CD4-positive, alpha-beta T cell treated with Interleukin-21 for 1 hour (primary cell): Measurements from ENCODE around the gene MYCL.

Source experiments
- DNase-seq: peaks from one replicate; pipeline ENCODE4 v3.0.0-alpha.2; 2020

The MYCL gene, protein sequence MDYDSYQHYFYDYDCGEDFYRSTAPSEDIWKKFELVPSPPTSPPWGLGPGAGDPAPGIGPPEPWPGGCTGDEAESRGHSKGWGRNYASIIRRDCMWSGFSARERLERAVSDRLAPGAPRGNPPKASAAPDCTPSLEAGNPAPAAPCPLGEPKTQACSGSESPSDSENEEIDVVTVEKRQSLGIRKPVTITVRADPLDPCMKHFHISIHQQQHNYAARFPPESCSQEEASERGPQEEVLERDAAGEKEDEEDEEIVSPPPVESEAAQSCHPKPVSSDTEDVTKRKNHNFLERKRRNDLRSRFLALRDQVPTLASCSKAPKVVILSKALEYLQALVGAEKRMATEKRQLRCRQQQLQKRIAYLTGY

DNA sequence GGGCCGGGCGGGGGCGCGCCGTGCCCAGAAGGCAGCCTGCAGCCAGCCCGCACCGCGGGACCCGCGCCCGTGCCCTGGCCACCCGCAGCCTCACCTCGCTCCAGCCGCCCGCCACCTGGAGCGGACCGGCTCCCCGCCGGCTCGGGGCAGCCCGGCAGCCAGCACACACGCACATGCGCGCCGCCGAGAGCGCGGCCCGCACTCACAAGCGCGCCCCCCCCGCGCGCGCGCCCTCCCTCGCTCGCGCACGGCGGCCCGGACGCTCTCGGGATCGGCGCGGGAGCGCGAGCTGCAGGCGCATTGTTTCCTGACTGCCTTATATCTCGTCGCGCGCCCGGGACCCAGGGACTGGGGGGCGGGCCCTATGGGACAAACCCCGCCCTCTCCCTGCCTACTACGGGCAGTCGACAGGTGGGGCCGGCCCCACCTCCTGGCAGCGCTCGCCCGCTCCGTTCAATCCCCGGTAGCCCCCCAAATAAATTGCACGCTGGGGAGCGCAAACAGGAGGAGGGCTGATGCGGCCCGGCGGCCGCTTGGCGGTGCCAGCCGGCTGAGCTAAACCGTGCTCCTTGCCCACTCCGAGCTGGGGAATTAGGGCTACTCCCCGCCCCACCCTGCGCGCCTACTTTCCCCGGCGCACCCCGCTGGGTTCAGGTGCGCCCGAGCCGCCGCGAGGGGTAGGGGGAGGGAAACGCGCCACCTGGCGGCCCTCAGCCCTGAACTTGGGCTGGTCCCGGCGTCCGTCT is at the start of gene MYCL:
Gene MYCL (minus strand): TSS at position 204 of the 746 bp plus-strand sequence. CDS start 483 bp downstream, outside the sequence.
- DNase-seq = peak; percentile 73

DNA sequence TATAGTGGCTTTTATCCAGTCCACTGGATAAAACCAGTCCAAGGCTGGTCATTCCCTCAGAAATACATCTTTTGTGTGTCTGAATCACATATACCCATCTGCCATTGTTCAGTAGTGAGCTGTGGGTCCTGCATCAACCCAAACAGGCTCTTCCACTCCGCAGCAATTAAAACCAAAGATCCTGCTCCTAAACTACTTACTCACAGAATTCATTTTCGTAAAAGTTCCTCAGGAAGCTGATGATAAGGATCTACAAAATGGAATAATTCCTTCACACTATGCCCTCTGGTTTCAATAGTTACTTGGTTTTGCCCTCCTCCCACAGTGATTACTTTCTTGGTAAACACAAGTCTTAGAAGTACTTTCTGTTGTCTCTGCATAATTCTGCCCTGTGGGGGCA is 48.2 kb upstream of the MYCL start:
- no peak for DNase-seq

DNA sequence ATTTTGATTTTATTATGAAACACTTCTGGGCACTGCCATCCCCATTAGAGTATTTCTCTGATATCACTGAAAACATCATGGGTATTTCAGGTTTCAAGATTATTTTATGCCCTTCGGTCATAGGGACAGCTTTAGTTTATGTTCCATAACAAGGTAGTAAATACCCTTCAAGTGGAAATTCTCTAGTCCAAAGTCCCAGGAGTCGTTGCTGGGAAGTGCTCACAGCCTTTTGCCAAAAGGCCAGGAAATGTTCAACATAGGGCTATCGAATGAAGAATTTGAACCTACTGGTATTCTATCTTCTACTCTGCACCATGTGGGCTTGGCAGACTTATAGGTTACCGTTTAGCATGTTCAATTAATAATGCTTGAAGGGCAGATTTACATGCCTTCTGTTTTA is 45.5 kb upstream of the MYCL start:
- no peak for DNase-seq

DNA sequence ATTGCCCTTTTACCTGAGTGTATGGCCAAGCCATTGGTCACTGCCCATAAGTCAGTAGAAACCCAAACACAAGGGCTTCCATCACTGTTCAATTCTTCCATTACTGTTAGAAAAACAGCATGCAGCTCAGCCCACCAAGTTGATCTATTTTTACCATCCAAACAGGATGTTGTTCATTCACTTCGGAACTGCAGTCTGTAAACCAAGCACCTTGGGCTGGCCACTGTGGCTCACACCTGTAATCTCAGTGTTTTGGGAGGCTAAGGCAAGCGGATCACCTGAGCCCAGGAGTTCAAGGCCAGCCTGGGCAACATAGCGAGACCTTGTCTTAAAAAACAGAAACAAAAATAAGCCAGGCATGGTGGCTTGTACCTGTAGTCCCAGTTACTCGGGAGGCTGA is 44.5 kb upstream of the MYCL start:
- DNase-seq = no peak

DNA sequence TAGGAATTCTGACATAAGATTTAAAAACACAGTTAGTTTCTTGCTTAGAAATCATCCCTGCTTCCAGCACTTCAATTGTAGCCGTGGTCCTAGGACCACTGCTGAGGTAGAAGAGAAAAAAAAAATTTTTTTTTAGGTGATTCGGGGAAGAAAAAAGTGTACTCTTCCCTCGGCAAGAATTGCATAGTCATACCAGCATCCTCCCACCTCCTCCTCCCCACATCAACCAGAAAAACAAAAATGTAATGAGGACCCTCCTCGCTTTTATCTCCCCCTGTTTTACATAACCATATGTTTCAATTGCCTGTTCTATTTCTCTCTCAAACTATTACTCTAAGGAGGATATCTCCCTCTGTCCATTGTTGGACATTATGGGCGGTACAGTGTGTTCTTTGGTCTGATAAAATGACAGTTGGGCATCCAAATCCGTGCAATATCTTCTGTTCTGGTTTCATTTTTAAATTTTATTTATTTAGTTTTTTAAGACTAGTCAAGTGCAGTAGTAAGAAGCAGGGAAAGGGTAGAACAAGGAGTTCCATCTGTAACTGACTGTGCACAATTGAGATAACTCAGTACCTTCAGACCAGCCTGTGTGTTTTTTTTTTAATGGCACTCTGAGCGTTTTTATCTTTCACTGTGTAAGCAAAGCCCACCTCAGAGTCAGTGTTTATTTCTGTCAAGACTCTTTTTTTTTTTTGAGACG is 42.8 kb upstream of the MYCL start:
- no peak for DNase-seq

DNA sequence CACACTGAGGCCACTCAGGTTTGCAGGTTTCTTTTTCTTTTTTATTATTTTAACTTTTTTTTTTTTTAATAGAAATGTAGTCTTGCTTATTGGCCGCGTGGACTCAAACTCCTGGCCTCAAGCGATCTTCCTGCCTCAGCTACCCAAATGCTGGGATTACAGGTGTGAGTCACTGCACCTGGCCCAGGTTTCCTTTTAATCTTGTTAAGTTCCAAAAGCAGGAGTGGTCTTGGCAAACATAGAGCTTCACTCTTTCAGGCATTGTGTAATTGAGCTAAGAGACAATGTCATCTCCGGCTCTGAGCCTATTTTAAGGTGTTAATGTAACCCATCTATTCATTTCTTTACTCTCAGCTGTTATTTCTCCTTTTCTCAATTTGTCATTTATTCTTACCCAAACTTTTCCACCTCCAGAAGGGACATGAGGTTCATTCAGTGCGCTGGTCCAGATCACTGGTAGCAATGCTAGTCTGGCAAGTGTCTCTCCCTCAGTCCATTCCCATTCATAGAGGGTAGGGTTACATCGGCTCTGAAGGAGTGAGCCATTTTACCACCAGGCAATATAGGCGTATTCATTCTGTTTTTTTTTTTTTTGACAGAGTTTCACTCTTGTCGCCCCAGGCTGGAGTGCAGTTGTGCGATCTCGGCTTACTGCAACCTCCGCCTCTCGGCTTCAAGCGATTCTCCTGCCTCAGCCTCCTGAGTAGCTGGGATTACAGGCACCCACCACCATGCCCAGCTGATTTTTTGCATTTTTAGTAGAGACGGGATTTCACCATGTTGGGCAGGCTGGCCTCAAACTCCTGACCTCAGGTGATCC is 42.0 kb upstream of the MYCL start:
- DNase-seq = no peak

DNA sequence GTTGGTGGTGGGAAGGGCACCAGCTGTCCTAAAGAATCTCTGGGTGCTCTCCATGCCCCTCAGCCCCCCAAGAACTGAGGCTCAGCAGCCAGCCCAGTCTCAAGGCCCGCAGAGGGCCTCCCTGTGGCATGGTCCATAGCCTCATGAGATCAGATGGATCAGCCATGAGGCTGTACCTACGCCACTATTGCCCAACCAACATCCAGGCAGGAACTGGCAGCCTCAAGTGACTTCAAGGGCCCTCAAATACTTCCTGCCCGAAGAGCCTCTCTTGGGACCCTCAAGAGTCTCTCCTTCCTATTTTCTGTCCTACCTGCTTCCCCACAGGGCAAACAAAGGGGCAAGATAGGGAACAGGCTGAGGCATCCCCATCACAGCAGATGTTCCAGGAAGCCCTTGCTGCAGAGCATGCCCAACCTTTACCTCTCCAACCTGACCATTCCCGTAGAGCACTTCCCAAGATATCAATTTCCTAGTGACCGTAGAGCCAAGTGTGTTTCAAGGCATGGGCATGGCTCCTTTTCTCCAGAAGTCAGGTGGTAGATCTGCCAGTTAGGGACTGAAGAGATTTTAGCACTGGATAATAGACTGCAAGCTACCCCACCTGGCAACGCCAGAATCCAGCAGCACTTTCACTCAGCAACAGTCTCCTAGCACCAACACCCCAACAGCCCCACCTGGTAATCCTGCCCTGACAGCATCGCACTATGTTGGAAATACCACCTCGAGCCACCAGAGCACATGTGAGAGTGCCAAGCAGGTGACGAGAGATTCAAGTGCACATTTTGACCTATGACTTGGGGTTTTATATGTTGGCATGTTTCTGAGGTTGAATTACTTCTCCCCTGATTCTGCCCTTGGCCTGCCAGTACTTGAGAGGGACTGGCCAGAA is 39.5 kb upstream of the MYCL start:
- no peak for DNase-seq

DNA sequence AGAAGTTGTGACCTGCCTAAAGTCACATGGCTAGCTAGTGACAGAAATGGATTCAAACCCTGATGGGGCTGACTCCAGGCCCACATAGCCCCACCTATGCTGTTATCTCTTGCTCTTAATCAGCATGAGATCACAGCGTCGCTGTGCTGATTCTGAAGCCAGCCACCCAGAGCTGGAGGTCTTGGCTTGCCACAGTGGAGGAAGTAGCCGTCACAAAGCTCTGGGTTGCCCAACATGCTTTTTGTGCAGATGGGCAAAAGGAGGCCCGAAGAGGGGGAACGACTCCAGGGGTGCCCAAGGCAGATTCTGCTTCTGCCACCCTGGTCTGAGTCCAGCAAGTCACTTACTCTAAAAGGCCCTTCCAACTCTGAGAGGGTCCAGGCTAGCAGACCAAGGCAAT is 38.5 kb upstream of the MYCL start:
- DNase-seq = no peak

DNA sequence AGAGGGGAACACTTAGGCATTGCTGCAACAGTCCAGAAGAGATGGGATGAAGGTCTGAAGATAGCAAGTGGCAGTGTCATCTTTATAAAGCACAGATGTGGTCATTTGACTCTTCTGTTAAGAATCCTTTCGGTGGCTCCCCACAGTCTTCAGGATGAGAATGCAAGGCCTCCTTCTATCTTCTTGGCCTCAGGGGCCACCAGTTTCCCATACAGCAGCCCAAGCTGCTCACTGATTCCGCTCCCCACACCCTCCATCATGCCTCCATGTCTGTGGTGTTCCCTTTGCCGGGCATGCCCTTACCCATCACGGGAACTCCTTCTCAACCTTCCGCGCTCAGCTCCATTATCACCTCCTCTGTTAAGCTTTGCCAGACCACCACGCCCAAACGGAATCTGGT is 37.1 kb upstream of the MYCL start:
- no peak for DNase-seq

DNA sequence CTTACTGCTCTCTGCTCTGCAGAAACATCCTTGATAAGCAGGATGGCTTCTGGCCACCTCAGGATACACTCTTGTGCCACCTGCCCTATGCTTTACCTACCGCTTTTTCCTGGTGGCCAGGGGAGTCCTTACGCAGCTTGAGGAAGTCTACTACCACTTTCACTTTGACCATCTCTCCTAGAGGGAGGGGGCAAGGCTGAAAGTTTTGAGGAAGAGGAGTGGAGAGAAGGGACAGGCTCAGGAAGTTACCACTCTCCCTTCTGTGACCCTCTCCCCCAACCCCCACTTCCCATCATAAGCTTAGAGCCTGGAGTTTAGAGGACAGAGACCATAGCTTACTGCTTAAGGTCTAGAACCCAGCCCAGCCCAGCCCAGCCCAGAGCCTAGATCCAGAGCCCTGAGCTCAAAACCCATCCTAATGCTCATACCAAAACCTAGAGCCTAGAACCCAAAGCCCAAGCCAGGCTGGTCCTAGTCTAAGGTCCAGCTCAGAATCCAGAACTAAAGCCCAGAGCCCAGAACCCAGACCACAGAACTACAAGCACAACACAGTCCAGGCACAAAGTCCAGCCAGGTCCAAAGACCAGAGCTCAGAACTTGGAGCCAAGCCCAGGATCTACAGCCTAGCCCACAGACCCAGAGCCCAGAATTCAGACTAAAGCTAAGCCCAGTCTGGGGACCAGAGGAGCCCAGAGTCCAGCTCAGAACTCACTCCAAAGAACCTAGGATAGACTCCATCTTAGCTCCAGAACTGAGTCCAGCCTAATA is 35.2 kb upstream of the MYCL start:
- DNase-seq = no peak

DNA sequence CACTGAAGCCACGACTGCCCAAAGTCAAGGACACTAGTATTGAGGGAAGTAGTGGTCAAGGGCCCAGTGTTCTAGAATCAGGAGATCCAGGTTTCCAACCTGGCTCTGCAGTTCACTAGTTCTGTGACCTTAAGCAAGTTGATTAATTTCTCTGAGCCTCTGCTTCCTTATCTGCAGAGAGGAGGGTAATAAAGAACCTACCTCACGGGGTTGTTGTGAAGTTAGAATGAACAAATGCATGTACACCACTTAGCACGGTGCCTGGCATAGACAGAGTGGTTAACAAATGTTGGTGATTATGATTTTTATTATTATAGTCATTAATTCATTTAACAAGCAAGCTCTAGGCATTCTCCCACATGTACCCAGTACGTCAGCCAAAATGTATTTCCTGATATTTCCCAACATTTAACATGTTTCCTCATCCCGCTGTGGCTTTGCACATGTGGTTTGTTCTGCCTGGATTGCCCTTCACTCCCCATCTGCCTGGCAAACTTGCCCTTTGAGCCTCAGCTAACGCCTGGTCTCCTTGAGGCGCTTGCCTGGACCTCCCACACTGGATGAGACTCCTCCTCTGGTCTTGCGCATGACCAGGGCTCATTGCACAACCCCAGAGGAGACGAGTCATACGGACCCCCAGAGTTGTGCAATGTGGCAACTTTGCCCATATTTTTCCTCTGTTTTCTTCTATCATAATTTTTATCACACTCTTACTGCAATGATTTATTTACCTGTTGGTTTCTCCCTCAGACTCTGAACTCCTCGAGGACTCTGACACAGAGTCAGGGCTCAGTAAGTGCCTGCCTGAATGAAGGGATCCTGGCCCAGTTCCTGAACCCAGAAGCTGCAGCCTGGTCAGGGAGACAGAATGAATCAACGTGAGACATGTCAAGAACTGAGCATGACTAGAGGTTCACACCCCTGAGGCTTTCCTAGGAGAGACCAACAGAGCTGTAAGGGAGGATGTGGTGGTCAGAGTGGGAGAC is 32.5 kb upstream of the MYCL start:
- DNase-seq = no peak

DNA sequence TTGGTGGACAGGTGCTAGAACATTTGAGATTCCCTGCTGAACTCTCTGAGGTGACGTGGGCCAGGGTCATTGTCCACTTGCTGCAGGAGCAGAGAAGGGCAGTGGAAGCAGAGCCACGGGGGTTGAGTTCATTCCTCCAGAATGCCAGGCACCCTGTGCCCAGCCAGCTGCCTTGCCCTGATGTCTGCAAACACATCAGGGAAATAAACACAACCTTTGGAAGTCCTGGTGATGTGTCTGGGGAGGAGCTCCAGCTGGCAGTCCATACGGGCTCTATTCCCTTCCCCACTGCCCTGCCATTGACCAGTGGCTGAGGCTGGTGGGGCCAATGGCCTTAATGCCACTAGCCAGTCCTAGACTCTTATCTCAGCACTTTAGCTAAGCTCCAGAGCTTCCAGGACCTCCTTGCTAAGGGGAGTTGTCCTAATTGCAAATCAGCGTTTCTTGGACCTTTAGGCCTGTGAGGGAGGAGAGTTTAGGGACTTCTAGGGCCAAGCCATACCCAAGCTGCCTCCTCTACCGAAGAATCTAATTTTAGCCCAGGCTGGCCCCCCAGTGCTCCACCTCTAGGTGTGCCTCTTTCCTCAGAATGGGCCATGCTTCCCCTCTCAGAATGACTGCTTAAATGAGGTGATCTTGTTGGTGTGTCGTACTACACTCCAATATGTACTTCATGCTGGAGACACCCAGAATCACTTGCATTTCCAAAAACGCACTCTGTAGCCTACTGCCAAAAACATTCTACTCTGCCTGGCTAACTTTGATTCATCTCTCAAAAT is 27.3 kb upstream of the MYCL start:
- no peak for DNase-seq

DNA sequence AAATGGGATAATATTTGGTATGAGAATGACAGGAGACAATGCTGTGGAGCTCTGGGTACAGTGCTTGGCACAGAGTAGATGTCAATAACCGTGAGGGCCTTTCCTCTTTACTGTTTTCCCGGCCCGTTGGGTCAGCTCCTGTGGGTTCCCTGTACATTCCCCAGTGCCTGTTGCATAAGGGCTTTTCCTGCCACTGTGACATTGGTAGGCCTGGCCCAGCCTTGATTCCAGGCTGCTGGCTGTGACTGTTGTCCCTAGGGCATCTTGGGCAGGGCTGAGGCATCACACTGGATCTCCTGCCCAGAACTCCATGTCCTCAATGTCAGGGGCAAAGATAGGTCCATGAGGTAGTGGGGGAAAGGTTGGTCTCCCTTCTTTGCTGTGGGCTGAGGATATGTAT is 25.8 kb upstream of the MYCL start:
- no peak for DNase-seq

DNA sequence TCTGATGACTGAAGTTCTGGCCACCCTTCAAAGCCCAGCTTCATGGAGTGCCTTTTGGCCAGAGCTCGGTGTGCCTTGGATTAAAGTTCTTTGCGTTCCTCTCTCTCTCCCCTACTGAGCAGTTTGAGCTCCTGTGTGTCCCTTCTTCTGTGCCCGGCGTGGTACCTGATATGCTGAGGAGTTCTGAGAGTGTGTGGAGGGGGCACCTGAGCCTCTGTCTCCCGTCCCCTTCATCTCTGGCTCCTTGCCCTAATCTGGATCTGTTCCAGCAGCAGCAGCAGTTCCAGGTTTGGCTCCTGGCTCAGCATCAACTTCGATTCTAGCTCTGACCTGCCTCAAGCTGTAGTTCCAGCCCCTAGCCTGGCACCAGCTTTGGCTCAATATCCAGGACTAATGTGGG is 25.1 kb upstream of the MYCL start:
- DNase-seq = no peak

DNA sequence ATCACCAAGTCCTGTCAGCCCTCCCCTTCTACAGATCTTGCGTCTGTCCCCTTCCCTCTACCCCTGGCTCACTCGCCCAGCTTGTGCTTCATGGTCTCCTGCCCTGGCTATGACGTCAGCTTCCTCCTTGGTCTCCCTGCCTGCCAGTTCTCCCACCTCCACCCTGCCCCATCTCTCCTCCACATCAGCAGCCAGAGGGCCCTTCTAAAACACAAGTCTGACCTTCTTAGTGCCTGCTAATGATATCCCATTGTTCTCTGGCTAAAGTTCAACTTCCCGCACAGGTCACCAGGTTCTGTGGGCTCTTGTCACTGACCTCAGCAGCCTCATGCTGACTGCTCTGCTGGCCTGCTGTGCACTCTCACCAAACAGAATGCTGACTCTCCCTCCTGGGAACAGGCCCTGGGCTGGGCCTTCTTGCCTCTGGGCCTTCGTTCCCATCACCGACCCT is 24.7 kb upstream of the MYCL start:
- no peak for DNase-seq

DNA sequence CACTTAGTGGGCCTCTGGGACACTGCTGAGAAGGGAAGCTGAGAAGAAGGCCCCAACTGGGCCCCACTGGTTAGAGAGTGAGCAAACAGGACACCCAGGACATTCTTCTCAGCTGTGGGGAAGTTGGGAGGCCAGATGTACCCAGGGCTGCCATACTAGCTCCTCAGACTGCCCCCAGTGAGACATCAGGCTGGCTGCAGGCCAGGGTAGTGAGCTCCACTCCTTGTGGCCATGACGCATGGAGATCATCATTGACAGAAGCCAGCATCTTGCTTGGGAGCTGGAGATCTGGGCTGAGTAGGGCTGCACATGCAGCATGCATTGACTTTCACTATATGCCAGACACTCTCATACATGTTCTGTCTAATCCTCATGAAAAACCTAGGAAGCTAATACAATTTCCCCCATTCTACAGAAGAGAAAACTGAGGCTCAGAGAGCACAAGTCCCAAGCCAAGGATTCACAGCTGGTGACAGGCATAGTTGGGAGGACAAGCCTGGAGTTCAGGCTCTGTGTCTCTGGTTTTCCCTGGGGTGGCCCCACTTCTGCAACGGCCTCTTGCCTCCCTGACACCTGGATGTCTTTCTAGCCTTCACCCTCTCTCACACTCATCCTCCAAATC is 24.1 kb upstream of the MYCL start:
- DNase-seq = no peak

DNA sequence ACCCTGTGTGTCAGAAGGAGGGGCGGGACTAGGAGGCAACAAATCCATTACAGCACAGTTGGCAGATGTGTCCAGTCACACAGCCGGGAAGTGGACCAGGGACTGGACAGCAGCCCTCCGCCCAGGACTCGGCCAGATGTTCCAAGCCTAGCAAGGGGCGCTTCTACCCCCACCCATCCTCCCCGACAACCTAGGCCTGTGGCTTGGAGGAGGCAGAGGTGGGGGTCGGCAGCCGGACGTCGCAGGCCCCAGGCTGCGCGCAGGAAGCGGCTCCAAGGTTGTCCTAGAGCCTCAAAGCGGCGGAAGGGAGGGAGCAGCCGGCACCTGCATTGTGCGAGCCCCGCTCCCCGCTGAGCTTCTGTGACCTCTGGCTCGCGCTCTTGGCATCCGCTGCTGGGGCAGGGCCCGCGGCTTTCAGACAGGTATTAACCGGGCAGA is 20.6 kb upstream of the MYCL start:
- no peak for DNase-seq

DNA sequence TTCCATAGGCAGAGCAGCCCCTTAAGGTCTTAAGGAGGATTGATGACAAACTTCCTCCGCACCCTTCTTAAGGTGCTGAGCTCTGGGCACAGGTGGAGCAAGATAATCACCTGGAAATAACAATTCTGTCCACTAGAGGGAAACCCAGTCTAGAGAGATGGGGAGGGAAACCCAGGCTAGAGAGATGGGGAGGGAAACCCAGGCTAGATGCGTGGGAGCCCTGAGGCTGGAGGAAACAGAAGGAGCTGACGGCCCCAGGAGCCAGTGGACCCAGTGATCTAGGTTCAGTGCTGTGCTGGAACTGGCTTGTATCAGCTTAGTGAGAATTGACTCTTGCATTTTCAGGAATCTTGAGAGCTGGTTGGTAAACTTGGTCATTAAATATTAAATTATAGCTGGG is 17.8 kb upstream of the MYCL start:
- DNase-seq = peak; percentile 78
